Vagina (tissue), 2 donors: ENCODE results near the gene INSIG2. TPM values are rescaled to one million over a fixed set of nuclear protein-coding genes. Genes with fewer than 3 reads are reported as not detected.

Experiments
- DNase-seq, 2 donors: peaks; one replicate each; pipeline ENCODE4 v3.0.0-alpha.2; 2017; ENCODE audit errors: extremely low spot score in 2 of 2
- H3K27ac ChIP-seq: fragments of 200-600 bp; sonication (generic); one replicate; pipeline ENCODE4 v1.5.1; 2019
- H3K27me3 ChIP-seq: fragments of 200-600 bp; sonication (generic); one replicate; pipeline ENCODE4 v1.5.1; 2019
- H3K36me3 ChIP-seq, 2 donors: fragments of 200-600 bp; sonication (generic); one replicate each; pipeline ENCODE4 v1.5.1; 2017 to 2019
- H3K4me1 ChIP-seq: fragments of 200-600 bp; sonication (generic); one replicate; pipeline ENCODE4 v1.5.1; 2019
- H3K4me3 ChIP-seq, 2 donors: fragments of 200-600 bp; sonication (generic); 1 replicate in 1 of 2; 2 replicates in 1 of 2; pipeline ENCODE4 v1.5.1; 2016 to 2019
- H3K9me3 ChIP-seq: fragments of 200-600 bp; sonication (generic); one replicate; pipeline ENCODE4 v1.5.1; 2019
- CTCF ChIP-seq, 3 experiments: fragments of 450-650 bp in 2 of 3; fragments of 200-600 bp in 1 of 3; sonication (generic) in 1 of 3; IDR thresholded peaks; one replicate each; pipeline ENCODE4 v1.5.1; 2017 to 2019; ENCODE audit warnings: antibody characterized with exemption in 3 of 3, mild to moderate bottlenecking in 2 of 3, moderate library complexity in 2 of 3
- POLR2A ChIP-seq, 2 donors: fragments of 450-650 bp; IDR thresholded peaks; one replicate each; pipeline ENCODE4 v1.6.1; 2017; ENCODE audit warnings: antibody characterized with exemption in 2 of 2, mild to moderate bottlenecking in 2 of 2, moderate library complexity in 2 of 2
- POLR2AphosphoS5 ChIP-seq, 2 donors: sonication (generic); formaldehyde crosslinking; IDR thresholded peaks; one replicate each; pipeline ENCODE4 v1.9.0; 2017; ENCODE audit warnings: antibody characterized with exemption in 2 of 2, mild to moderate bottlenecking in 2 of 2, low read depth in 1 of 2; ENCODE audit not compliant: insufficient read depth in 1 of 2
- intact Hi-C: fragments of 100-400 bp; cut with DNase I; formaldehyde crosslinking; loops from one replicate; pipeline ENCODE4 v1.15.1; 2023
- total RNA-seq: library from RNA; depleted of rRNA; stranded (reverse); fragments of >200 nt; gene quantifications from one replicate; pipeline ENCODE4 v1.2.3, GENCODE V29; 2016

Gene INSIG2
- total RNA-seq, 1 donor from 2014 or later, result 9.8 TPM

- Histone ChIP-seq H3K4me1 (no peaks in the 10 kb centered on the region), H3K27ac (no peak overlapping the region), H3K27me3 (no peaks in the 10 kb centered on the region), H3K4me3 (no peak overlapping the region), H3K9me3 (no peaks in the 10 kb centered on the region), H3K36me3 (peaks cover 0 to 9% of the 10 kb centered on the region in 2 donors)
- intact Hi-C loops, result no loop called here
- DNase-seq, result no peak
- no peak for TF ChIP-seq CTCF (IDR thresholded peaks at IDR 0.05)
- no peak for TF ChIP-seq POLR2AphosphoS5 (IDR thresholded peaks at IDR 0.05; ENCODE audit: insufficient read depth in 1 of 2, low read depth in 1 of 2)
- no peak for TF ChIP-seq POLR2A (IDR thresholded peaks at IDR 0.05)
Observed at GRCh38 chr2:118095610-118096009, 7.3 kb downstream of the INSIG2 start.

GRCh38 chr2:118097657-118098056, 9.4 kb downstream of the INSIG2 start:
- Histone ChIP-seq H3K4me3 (no peak overlapping the region), H3K9me3 (no peaks in the 10 kb centered on the region), H3K27ac (no peak overlapping the region), H3K27me3 (no peaks in the 10 kb centered on the region), H3K36me3 (peaks cover 0 to 9% of the 10 kb centered on the region in 2 donors), H3K4me1 (no peaks in the 10 kb centered on the region)
- intact Hi-C loops, result no loop called here
- TF ChIP-seq POLR2A (IDR thresholded peaks at IDR 0.05) (no peak), CTCF (IDR thresholded peaks at IDR 0.05) (no peak), POLR2AphosphoS5 (IDR thresholded peaks at IDR 0.05; ENCODE audit: insufficient read depth in 1 of 2, low read depth in 1 of 2) (no peak)
- no peak for DNase-seq

- Histone ChIP-seq H3K9me3 (no peaks in the 10 kb centered on the region), H3K27ac (no peak overlapping the region), H3K36me3 (peaks cover 0 to 9% of the 10 kb centered on the region in 2 donors), H3K27me3 (no peaks in the 10 kb centered on the region), H3K4me3 (no peak overlapping the region), H3K4me1 (no peaks in the 10 kb centered on the region)
- intact Hi-C loops, result no loop called here
- no peak for DNase-seq
- TF ChIP-seq POLR2AphosphoS5 (IDR thresholded peaks at IDR 0.05; ENCODE audit: insufficient read depth in 1 of 2, low read depth in 1 of 2) (no peak), POLR2A (IDR thresholded peaks at IDR 0.05) (no peak), CTCF (IDR thresholded peaks at IDR 0.05) (no peak)
Observed at GRCh38 chr2:118098307-118099030, 10.2 kb downstream of the INSIG2 start.

GRCh38 chr2:118102433-118103082, 14.3 kb downstream of the INSIG2 start:
- no peaks in the 10 kb centered on the region for H3K4me1 ChIP-seq
- peaks cover 0 to 3% of the 10 kb centered on the region in 2 donors for H3K36me3 ChIP-seq
- no peak overlapping the region for H3K27ac ChIP-seq
- intact Hi-C loops, result no loop called here
- no peak for DNase-seq
- TF ChIP-seq POLR2AphosphoS5 (IDR thresholded peaks at IDR 0.05; ENCODE audit: insufficient read depth in 1 of 2, low read depth in 1 of 2), result no peak
- TF ChIP-seq CTCF (IDR thresholded peaks at IDR 0.05), result no peak
- no peak for TF ChIP-seq POLR2A (IDR thresholded peaks at IDR 0.05)
- H3K27me3 ChIP-seq, result no peaks in the 10 kb centered on the region
- no peak overlapping the region for H3K4me3 ChIP-seq
- no peaks in the 10 kb centered on the region for H3K9me3 ChIP-seq
